NB4 (cell line): ENCODE measurements around the gene NPTX2.

ENCODE experiments used
- CTCF ChIP-seq: IDR thresholded peaks from one replicate; pipeline ENCODE4 v1.5.1; 2012; ENCODE audit warnings: low read depth, low read length
- MAX ChIP-seq: IDR thresholded peaks from 2 replicates; pipeline ENCODE4 v1.6.1; 2011; ENCODE audit warnings: low read depth, low read length
- MYC ChIP-seq: IDR thresholded peaks from 2 replicates; pipeline ENCODE4 v1.6.1; 2011; ENCODE audit warnings: low read depth, low read length
- POLR2A ChIP-seq: IDR thresholded peaks from 2 replicates; pipeline ENCODE4 v1.6.1; 2011; ENCODE audit warnings: mild to moderate bottlenecking; ENCODE audit not compliant: insufficient read length; ENCODE audit errors: extremely low read depth

- no peak for TF ChIP-seq CTCF
- TF ChIP-seq MYC, result no peak
- no peak for TF ChIP-seq MAX
- TF ChIP-seq POLR2A, result no peak
These were observed 2.6 kb downstream of the NPTX2 start for GRCh38 chr7:98619450-98620321.
